ENCODE measurements around the gene SLC39A12.

- no peak for TF ChIP-seq TAF1 (IDR thresholded peaks at IDR 0.05; ENCODE audit: borderline replicate concordance, low read depth, low read length)
- no peak for TF ChIP-seq POLR2AphosphoS5 (IDR thresholded peaks at IDR 0.05; ENCODE audit: low read depth, low read length)
- no peak for TF ChIP-seq GABPA (IDR thresholded peaks at IDR 0.05; ENCODE audit: low read depth)
- no peak for TF ChIP-seq EP300 (IDR thresholded peaks at IDR 0.05; ENCODE audit: borderline replicate concordance in 1 of 2, low read depth in 1 of 2, low read length in 1 of 2)
- TF ChIP-seq CTCF (IDR thresholded peaks at IDR 0.05): no peak
- TF ChIP-seq TCF12 (IDR thresholded peaks at IDR 0.05): no peak
- no peak for TF ChIP-seq JUND (IDR thresholded peaks at IDR 0.05)
Measured at GRCh38 chr10:17905491-17905890, 46.2 kb upstream of the SLC39A12 start.

All from SK-N-SH (cell line).